ENCODE results near the gene GMCL1.
A peak's percentile ranks its signal among the peaks of the same experiment; 100 is the strongest.
"Not testable (repeated sequence)": the region's sequence is repeated elsewhere in the genome, so short reads cannot be mapped to it uniquely, and the experiment has no call there.

Gene GMCL1

GRCh38 chr2:69810550-69810949 is 18.9 kb upstream of the GMCL1 start:
- no peak for DNase-seq

GRCh38 chr2:69811018-69811417 is 18.4 kb upstream of the GMCL1 start:
- no peak for DNase-seq

- DNase-seq = no peak
Observed at GRCh38 chr2:69811591-69811990, 17.9 kb upstream of the GMCL1 start.

GRCh38 chr2:69815717-69816116 is 13.7 kb upstream of the GMCL1 start:
- DNase-seq = no peak

GRCh38 chr2:69816923-69817542 is 12.4 kb upstream of the GMCL1 start:
- DNase-seq = peak; percentile 66 to 74

GRCh38 chr2:69817729-69818501 is 11.5 kb upstream of the GMCL1 start:
- no peak for DNase-seq

GRCh38 chr2:69827796-69828540 is 1.5 kb upstream of the GMCL1 start:
- DNase-seq = no peak

- no peak for DNase-seq
Observed at GRCh38 chr2:69828938-69829255, 563 bp upstream of the GMCL1 start.

GRCh38 chr2:69830045-69830905 is 815 bp downstream of the GMCL1 start:
- peak; percentile 43 to 47 for DNase-seq

- DNase-seq = not testable (repeated sequence)
Observed at GRCh38 chr2:69830906-69831241, 1.4 kb downstream of the GMCL1 start.

GRCh38 chr2:69831354-69831905 is 2.0 kb downstream of the GMCL1 start:
- DNase-seq = no peak

GRCh38 chr2:69833752-69834151 is 4.3 kb downstream of the GMCL1 start:
- DNase-seq = no peak

- no peak for DNase-seq
Observed at GRCh38 chr2:69835666-69836065, 6.2 kb downstream of the GMCL1 start.

- no peak for DNase-seq
Observed at GRCh38 chr2:69836316-69836715, 6.9 kb downstream of the GMCL1 start.

GRCh38 chr2:69837533-69837932 is 8.1 kb downstream of the GMCL1 start:
- DNase-seq = no peak

GRCh38 chr2:69843993-69844392 is 14.5 kb downstream of the GMCL1 start:
- no peak for DNase-seq

- DNase-seq = no peak
Observed at GRCh38 chr2:69844560-69844959, 15.1 kb downstream of the GMCL1 start.

GRCh38 chr2:69846182-69847067 is 17.0 kb downstream of the GMCL1 start:
- no peak for DNase-seq

- no peak for DNase-seq
Observed at GRCh38 chr2:69847068-69847828, 17.8 kb downstream of the GMCL1 start.

GRCh38 chr2:69848186-69848790 is 18.8 kb downstream of the GMCL1 start:
- DNase-seq = no peak

GRCh38 chr2:69858261-69858660 is 28.8 kb downstream of the GMCL1 start:
- DNase-seq = no peak
